HG03060 (cell line): ENCODE data around the gene PLRG1.
"Not testable (repeated sequence)": the region's sequence is repeated elsewhere in the genome, so short reads cannot be mapped to it uniquely, and the experiment has no call there.

Source experiments
- ATAC-seq: cut with Tn5 transposase; IDR thresholded peaks from one replicate; pipeline ENCODE4 v1.9.1; 2021; ENCODE audit warnings: low read depth, moderate number of reproducible peaks; ENCODE audit not compliant: unreplicated experiment

PLRG1 gene

DNA sequence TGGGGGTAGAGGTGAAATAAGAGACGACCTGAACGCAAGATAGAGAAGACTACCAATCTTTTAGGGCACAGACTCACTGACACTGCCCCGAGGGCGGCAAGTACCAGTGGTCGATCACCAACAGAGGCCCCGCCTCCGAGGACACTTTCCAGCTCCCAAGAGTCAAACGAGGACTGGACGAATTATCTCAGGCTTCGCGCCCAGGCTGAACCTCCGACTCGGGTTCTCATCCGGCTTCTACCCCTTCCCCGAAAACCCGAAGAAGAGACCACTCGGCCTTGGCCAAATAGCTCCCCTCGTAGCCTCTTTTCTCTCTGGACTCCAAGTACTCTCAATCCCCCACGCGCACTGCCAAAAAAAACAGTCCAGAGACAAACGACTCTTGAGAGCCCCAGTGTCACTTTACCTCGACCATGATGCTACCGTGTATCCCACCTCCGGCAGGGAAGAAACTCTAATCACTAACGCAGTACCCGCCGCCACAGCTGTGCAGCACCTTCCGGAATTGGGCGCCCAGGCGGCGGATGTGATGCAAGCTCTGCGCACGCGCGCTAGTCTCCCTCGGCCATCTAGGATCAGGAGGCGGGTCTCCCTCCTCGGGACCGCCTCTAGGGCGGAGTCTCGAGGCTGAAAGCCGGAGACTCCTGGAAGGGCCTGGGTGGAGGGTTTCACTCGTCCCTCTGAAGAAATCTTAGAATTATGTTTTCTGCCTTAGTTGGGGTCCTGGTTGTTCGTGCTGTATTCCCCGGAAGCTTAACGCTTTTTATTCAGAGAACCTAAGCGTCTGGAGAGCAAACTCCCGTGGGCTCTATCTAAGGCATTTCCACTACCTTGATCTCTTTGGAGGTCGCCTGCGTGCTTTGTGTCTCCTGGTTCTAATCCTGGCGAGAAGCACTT lies at the start of gene PLRG1:
Gene PLRG1, minus strand, starts transcription at position 507 of the 897 bp plus-strand sequence. Its CDS starts 92 bp downstream, at position 415.
- peak; percentile 97 for ATAC-seq

DNA sequence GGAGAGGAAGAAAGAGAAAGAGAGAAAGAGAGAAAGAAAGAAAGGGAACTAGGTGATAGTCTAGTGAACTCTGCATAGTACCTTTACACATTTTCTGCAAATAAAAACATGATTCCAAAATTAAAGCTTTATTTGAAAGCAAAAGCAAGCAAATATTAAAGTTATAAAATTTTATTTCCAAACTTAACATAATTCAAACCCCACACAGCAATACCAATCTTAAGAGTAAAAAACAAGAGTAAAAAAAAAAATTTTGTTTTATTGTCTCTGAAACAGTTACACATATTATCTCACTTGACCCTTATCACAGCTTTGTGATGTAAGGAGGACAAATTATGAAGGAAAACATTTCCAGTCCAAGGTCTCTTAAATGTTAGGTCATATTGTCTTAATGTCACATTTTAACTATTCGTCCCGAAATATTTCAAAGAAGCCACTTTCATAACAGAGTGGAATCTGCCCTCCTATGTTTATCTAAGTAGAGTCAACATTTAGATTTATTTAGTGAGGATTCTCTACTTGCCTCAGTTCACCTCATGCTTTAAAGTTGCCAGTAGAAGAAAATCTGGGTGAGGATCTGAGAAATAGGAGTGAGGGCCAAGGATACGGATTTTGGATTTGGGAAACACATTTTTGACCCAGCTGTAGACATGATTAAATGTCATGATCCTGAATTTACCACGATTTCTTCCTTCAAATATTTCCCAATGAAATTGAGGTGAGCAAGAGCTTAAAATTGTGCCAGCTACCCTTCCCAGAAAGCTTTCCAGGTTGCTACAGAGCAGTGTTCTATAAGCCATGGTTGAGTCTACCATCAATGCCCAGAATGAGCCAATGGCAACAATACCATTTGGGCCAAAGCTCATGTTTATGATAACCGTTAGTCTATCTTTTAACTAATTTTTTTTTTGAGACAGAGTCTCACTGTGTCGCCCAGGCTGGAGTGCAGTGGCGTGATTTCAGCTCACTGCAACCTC lies 47.9 kb upstream of the PLRG1 start:
- ATAC-seq = no peak

DNA sequence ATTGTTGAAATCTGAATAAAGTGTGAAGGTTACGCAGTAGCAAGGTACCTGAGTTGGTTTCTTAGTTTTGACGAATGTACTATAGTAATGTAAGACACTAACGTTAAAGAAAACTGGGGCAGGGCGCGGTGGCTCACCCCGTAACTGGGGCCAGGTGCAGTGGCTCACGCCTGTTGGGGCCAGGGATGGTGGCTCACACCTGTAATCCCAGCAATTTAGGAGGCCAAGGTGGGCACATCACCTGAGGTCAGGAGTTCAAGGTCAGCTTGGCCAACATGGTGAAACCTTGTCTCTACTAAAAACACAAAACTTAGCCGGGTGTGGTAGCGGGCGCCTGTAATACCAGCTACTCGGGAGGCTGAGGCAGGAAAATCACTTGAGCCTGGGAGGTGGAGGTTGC lies 47.1 kb upstream of the PLRG1 start:
- ATAC-seq = not testable (repeated sequence)

DNA sequence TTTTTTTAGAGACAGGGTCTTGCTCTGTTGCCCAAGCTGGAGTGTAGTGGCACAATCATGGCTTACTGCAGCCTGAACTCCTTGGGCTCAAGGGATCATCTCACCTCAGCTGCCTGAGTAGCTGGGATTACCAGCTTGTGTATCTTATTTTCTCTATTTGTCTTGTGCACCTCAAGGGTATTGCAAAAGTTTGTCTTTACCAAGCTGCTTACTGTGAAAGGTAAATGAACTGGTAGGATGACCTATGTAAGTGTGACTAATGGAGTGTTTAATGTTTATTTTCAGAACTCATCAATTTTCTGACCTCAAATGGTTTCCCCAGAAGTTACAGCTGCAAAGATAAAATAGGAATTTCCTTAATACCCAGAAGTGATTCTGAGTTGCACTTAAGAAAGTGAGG lies 45.6 kb upstream of the PLRG1 start:
- no peak for ATAC-seq

DNA sequence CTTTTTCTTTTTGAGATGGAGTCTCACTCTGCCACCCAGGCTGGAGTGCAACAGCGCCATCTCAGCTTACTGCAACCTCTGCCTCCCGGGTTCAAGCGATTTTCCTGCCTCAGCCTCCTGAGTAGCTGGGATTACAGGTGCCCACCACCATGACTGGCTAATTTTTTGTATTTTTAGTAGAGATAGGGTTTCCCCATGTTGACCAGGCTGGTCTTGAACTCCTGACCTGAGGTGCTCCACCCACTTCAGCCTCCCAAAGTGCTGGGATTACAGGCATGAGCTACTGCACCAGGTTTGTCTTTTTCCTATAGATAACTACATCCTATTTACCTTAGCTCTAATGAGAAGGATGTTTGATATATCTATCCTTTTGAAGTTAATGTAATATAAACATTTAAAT lies 44.1 kb upstream of the PLRG1 start:
- not testable (repeated sequence) for ATAC-seq

DNA sequence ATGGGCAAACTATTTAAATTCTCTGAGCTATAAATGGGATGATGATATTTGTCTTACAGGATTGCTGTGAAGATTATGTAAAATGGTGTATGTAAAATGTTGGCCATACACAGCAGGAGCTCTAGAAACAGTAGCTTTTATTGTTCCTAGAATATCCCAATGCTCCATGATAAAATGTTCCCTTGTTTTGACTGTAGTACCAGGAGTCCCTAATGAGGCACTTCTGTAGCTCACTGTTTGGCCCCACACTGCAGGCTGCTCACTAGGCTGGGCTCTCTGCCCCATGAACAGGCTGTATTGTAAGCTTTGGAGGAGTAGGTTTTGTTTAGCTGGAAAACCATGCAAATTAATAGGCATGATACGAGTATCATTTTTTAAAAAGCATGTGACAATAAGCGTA lies 43.7 kb upstream of the PLRG1 start:
- ATAC-seq = no peak

DNA sequence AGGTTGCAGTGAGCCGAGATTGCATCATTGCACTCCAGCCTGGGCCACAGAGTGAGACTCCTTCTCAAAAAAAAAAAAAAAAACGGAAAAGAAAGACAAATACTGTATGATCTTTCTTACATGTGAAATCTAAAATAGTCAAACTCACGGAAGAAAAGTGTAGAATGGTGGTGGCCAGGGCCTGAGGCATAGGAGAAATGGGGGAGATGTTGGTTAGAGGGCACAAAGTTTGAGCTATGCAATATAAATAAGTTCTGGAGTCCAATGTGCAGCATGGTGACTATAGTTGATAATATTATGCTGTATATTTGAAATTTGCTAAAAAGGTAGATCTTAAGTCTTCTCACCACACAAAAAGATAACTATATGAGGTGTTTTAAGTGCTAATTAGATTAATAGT lies 41.7 kb upstream of the PLRG1 start:
- no peak for ATAC-seq

DNA sequence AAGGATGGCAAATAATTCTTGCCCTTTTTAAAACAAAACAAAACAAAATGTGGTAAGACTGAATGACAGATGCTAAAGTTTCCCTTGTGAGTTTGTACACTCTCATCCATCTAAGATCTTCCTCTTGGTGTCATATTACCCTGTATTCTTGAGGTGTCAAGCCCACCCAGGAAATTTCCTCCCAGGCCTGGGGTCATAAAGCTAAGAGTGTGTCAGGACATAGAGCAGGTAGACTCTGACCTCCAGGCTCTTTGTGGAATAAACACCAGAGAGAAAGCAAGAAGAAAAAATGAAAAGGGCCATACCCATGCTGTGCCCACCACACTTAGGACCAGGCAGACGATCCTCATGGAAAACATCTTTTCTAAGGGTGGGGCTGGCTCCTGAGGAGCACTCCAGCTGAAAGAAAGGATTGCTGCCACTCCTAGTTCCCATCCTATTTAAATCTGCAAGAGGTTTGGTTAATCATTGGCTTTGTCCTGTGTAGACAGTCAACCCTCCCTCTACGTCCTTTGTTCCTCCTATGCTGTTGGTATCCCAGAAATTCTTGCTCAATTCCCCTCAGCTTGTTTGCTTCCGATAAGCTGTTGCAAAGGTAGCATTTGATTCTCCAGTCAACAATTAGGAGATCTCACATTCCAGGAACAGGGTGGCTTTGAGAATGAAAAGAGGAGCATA lies 40.3 kb upstream of the PLRG1 start, which contains the start of gene FGA:
Gene FGA, minus strand, starts transcription at position 414 of the 678 bp plus-strand sequence. Its CDS starts 55 bp downstream, at position 359.
- no peak for ATAC-seq

DNA sequence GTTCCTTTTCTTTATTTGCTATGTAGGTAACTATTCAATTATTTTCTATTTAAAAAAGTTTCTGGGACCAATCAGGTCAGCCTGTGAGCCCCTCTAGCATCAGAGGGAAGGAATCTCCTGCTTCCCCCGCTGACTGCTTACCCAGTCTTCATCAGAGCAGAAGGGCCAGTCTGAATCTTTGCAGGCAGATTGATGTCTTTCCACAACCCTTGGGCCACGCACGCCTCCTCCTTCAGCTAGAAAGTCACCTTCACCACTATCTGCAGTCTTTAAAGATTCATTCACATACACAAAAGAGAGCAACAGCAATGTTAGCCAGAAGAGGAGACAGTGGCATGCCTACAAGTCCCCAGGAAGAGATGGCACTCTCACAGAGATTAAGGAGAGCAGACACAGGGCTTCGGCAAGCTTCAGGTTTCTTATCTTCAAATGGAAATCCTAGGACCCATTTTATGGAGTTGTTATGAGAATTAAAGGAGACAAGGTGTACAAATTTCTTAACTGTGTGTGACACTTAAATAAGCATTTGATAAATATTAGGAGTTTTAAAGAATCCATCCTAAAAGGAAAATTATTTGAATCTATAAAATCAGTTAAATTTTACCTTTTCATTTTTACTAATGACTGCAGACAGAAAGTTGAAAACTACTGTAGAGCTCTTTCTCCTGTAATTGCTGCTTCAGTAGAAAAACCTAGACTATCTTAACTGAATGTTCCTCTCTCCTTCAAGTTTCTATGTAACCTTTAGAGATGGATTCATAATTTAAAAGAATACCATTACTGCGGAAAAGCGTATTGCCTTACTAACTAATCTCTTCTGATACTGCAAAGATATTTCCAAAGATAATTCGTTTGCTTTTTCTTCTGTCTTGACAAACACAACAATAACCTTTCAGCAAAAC lies 39.3 kb upstream of the PLRG1 start:
- no peak for ATAC-seq

DNA sequence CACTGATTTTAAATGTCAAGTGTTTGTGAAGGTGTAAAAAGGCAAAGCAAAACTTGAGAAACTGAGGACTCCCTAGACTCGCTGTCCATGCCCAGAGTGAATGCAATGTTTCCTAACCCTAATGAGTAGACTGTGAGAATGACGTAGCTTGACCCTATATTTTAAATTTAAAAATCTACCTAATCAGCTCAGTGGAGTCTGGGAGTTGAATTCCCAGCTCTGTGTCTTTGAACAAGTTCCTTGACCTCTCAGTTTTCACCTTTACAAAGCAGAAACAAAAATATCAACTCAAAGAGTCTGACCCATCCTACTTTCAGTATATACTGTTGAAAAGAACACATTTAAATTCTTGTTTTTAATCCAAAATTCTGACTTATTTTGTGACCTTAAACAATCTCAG lies 38.0 kb upstream of the PLRG1 start:
- no peak for ATAC-seq

DNA sequence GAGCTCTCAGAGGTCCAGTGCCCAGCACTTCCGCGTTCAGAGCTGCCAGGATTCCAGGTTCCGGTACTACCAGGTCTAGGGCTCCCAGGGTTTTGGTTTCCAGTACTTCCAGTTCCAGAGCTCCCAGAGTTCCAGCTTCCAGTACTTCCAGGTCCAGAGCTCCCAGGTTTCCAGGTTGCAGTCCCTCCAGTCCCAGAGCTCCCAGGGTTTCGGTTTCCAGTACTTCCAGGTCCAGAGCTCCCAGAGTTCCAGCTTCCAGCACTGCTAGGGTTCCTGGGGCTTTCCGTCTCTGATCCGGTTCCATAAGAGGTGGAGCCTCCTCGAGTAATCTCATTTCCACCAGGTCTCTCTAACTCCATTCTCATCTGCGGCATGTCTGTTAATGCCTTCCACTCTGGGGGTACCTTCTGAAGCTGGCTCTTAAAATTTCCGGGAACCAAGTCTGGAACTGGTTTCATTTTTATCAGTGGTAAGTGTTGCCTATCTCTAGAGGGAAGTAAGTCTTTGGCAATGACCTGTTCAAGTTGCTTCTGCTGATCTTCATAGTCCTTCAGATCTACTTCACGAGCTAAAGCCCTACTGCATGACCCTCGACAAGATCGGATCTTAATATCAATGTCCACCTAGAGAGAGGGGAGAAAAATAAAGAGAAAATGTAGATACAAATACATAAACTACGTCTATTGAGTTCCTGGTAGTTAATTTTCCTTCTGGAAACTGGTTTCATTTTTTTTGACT lies 36.3 kb upstream of the PLRG1 start:
- no peak for ATAC-seq

DNA sequence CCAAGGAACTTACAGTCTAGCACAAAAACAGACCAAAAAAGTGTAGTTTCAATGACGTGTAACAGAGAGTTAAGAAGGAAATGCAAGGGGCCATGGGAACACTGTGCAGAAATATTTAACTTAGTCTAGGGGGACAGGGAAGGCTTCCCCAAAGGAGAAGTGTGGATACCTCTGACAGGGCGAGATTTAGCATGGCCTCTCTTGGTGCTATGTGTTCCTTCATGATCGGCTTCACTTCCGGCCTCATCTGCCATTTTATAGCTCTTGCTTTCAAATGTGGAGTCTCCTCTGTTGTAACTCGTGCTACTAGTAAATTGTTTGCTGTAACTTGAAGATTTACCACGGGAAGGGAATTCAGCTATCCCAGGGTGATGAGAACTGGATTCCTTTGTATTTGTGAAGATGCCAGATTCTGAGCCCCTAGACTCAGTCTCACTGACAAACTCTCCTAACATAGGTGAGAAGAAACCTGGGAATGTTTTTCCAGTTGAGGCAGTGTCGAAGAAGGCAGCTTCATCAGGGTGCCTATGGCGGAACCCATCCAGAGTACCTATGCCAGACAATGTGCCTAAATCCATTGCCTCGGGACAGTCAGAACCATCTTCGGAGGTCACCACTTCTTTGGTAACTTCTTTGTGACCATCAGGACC lies 35.3 kb upstream of the PLRG1 start:
- ATAC-seq = no peak

DNA sequence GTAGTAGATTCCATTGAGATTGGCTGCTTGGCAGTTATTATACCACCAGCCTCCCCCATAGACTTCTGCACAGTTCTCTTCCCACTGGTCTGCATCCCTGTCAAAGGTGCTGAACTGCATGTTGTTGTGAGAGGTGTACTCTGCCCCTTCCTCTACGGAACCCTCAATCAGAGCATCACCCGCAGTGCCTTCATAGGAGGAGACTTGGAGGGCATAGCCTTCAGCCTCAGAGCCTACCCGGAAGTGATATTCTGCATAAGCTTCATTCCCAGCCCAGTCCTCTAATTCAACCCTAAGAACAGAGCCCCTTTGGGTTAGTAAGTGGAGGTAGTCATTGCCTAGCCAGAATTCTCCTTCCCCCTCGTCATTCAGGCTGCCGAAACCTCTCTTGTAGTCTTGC lies 34.1 kb upstream of the PLRG1 start:
- no peak for ATAC-seq

DNA sequence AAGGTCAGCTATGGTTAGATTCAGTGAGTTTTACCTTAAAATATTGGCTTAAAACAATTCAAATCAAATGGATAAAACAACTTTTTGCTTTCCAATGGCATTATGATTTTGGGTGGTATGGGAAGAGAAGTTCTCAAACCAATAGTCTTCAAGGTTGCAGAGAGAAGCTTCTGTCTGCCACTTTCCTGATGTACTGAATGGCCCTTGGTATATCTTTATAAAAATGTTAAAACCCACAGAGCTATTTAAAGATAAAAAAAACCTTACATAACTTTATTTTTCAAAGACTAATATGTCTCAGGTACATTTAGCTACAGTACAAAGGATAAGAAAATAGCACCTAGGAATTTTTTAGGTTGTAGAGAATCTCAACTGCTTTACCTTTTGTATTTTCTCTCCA lies 33.5 kb upstream of the PLRG1 start:
- no peak for ATAC-seq

DNA sequence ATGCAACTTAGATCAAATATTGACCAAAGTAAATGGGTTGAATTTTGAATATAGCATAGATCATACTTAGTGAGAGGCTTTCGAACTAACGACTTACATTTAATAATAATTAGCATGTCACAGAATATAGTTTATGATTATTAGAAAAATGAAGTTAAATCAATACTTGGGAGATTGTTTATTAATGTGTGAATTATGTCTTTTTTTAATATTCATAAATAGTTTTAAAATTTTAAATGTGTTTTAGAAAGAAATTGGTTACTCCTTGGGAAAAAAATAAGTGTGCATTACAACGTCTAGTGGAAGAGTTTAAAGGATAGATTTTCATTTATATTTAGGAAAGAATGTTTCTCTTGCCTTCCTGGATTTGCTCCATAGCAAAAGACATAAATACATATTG lies 33.0 kb upstream of the PLRG1 start:
- ATAC-seq = no peak

DNA sequence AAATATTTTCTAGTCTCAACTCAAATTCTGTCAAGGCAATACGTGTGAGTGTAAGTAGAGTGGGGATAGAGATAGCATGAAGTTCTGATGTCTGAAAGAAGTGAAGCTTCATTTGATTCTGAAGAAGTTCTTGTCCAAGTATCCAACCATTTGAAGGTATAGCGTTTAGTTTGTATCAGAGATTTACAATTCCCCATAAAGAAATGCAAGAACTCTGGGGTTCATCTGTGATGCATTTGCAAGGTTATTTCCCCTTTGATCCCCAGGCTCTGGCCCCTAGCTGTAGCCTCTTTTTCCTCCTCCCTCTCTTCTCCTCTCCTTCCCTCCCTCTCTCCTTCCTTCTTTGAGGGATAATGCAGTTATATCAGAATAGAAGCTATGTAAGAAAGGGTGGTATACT lies 32.5 kb upstream of the PLRG1 start:
- ATAC-seq = no peak

DNA sequence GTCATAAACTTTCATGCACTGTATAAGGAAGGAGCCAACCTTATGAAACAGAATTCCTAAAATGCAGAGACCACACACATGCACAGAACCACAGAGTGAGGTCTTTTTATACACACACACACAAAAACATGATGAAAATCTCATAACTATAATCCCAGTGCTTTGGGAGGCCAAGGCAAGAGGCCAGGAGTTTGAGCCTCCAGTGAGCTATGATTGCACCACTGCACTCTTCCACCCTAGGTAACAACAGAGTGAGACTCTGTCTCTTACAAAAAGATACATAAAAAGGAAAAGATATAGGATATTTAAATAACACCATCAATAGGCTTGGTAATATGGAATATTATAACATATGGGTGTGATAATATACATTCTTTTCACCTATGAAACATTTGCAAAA lies 29.7 kb upstream of the PLRG1 start:
- ATAC-seq = no peak

DNA sequence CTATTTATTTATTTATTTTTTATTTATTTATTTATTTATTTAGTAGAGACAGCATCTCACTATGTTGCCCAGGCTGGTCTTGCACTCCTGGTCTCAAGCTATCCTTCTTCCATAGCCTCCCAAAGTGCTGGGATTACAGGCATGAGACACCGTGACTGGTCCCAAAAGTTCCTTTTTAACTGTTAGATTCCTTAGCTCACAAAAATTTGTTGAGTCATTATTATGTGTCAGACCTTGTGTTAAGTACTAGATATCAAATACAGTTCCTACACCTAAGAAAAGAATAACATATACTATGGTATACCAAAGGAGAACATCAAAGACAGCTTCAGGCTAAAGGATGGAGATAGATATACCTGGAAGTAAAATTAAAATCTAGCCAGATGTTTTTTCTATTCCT lies 28.7 kb upstream of the PLRG1 start:
- ATAC-seq = no peak
